Endothelial cell of umbilical vein (primary cell): ENCODE results near the gene SLC2A6.

ENCODE experiments used
- CTCF ChIP-seq, 2 donors: IDR thresholded peaks; 1 replicate in 1 of 2; 2 replicates in 1 of 2; pipeline ENCODE4 v1.5.1; 2011; ENCODE audit warnings: low read length in 2 of 2, mild to moderate bottlenecking in 2 of 2, moderate library complexity in 2 of 2, control low read depth in 1 of 2, inconsistent platforms in 1 of 2, low read depth in 1 of 2; ENCODE audit not compliant: insufficient read depth in 1 of 2; ENCODE audit errors: extremely low read depth in 1 of 2
- EZH2 ChIP-seq: IDR thresholded peaks from 2 replicates; pipeline ENCODE4 v1.6.1; 2012; ENCODE audit warnings: borderline replicate concordance, low read depth, mild to moderate bottlenecking, moderate library complexity, low read length, inconsistent platforms; ENCODE audit not compliant: severe bottlenecking
- FOS ChIP-seq: IDR thresholded peaks from 2 replicates; pipeline ENCODE4 v1.6.1; 2011; ENCODE audit warnings: mild to moderate bottlenecking, low read length, moderate library complexity, borderline replicate concordance; ENCODE audit not compliant: insufficient read depth
- GATA2 ChIP-seq: IDR thresholded peaks from 2 replicates; pipeline ENCODE4 v1.7.0; 2011; ENCODE audit warnings: low read depth, mild to moderate bottlenecking, moderate library complexity, mixed read lengths, low read length; ENCODE audit not compliant: insufficient read length, insufficient read depth
- JUN ChIP-seq: IDR thresholded peaks from 2 replicates; pipeline ENCODE4 v1.6.1; 2011; ENCODE audit warnings: borderline replicate concordance, low read depth; ENCODE audit not compliant: insufficient read length, insufficient read depth
- MYC ChIP-seq: IDR thresholded peaks from one replicate; pipeline ENCODE4 v1.6.1; 2011; ENCODE audit warnings: mild to moderate bottlenecking, low read depth, low read length
- POLR2A ChIP-seq: IDR thresholded peaks from 2 replicates; pipeline ENCODE4 v1.6.1; 2012; ENCODE audit warnings: low read depth, mild to moderate bottlenecking, control low read depth, low read length
- POLR2AphosphoS5 ChIP-seq: IDR thresholded peaks from 2 replicates; pipeline ENCODE4 v1.6.1; 2012; ENCODE audit warnings: low read depth, mild to moderate bottlenecking, control low read depth, low read length, moderate library complexity; ENCODE audit not compliant: insufficient read depth
- TF ChIP-seq, protein P1 (sequence below): IDR thresholded peaks from 2 replicates; pipeline ENCODE4 v1.6.1; 2011; ENCODE audit not compliant: insufficient read depth, insufficient read length

DNA sequence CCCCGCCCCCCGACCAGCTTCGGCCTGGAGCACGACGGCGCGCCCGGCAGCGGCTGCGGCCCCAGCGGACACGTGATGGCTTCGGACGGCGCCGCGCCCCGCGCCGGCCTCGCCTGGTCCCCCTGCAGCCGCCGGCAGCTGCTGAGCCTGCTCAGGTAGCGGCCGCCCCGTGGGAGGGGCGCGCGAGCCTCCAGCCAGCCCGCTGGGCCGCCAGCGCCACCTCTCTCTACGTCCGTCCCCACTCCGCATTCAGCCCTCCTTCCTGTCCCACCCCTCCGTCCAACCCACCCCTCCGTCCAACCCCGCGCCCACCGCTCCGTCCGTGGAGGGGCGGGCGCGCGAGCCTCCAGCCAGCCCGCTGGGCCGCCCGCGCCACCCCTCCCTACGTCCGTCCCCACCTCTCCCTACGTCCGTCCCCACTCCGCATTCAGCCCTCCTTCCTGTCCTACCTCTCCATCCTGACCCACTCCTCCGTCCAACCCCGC is 50.2 kb downstream of the SLC2A6 start:
- no peak for TF ChIP-seq POLR2A
- TF ChIP-seq CTCF (IDR thresholded peaks at IDR 0.05; ENCODE audit: extremely low read depth in 1 of 2, insufficient read depth in 1 of 2, low read depth in 1 of 2, low read length in 2 of 2), result no peak
- no peak for TF ChIP-seq MYC
- no peak for TF ChIP-seq EZH2
- TF ChIP-seq, protein P1, sequence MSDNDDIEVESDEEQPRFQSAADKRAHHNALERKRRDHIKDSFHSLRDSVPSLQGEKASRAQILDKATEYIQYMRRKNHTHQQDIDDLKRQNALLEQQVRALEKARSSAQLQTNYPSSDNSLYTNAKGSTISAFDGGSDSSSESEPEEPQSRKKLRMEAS, result no peak
- no peak for TF ChIP-seq JUN
- TF ChIP-seq POLR2AphosphoS5, result no peak
- TF ChIP-seq FOS, result no peak
- TF ChIP-seq GATA2, result no peak
